ENCODE data around the gene EPC2.
"Not testable (repeated sequence)": the region's sequence is repeated elsewhere in the genome, so short reads cannot be mapped to it uniquely, and the experiment has no call there.

Gene EPC2

GRCh38 chr2:148640767-148641166 lies 3.8 kb upstream of the EPC2 start:
- no peak for DNase-seq (ENCODE audit: low read depth)

DNA sequence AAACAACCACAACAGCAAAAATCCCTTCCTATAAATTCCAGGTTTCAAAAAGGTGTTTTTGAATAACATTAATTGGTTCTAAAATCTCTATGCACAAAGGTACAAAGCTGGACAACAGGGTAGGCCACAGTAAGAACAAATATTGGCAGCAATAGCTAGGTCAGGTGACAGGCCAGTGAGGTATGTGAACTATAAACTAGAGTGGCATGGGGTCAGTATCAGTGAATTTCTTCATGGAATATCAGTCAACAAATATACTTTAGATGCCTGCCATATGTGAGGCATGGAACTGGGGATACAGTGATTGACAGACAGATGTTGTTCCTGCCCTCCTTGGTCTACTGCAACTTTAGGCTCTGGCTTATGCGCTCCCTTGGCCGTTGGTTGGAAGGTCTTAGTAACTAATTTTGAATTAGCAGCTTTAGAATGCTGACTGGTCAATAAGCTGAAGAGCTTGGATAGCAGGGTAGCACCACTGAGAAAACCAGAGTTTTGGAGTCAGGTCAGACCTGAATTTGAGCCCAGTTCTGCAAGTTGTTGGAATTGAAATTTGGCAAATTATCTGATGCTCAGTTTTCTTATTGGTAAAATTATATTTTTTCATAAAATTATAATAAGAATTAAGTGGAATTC lies 2.3 kb upstream of the EPC2 start:
- no peak for DNase-seq (ENCODE audit: low read depth)

GRCh38 chr2:148642891-148643416 lies 1.6 kb upstream of the EPC2 start:
- DNase-seq (ENCODE audit: low read depth), result peak; percentile 89

GRCh38 chr2:148643421-148643820 lies 1.1 kb upstream of the EPC2 start:
- no peak for DNase-seq (ENCODE audit: low read depth)

DNA sequence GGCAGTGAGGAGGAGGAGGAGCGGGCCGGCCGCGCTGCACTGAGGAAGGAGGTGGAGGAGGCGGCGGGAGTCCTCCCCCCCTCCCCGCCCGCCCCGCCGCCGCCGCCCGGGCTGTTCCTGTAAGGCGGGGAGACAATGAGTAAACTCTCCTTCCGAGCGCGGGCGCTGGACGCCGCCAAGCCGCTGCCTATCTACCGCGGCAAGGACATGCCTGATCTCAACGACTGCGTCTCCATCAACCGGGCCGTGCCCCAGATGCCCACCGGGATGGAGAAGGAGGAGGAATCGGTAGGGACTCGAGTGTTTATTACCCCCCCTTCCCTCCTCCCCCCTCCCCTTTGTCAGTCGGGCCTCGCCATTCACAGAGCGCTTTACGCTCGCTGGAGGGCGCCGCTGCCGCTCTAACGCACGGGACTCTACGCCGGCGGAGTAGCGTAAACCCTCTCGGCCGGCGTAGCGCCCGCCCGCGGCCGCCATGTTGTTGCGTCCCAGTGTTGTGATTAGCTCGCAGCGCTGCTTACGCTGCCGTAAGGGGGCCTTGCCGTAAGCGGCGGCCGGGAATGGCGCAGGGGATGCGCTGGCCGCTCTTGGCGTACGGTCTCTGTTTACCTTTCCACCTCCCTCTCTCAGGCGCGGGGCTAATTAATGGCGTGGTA lies 460 bp downstream of the EPC2 start:
- DNase-seq (ENCODE audit: low read depth), result peak; percentile 76

GRCh38 chr2:148645539-148646230 lies 1.1 kb downstream of the EPC2 start:
- DNase-seq (ENCODE audit: low read depth), result peak; percentile 67

GRCh38 chr2:148646231-148646559 lies 1.6 kb downstream of the EPC2 start:
- DNase-seq (ENCODE audit: low read depth), result no peak

- DNase-seq (ENCODE audit: low read depth), result not testable (repeated sequence)
Measured at GRCh38 chr2:148647711-148648110, 3.2 kb downstream of the EPC2 start.

- no peak for DNase-seq (ENCODE audit: low read depth)
Measured at GRCh38 chr2:148649936-148650335, 5.4 kb downstream of the EPC2 start.

DNA sequence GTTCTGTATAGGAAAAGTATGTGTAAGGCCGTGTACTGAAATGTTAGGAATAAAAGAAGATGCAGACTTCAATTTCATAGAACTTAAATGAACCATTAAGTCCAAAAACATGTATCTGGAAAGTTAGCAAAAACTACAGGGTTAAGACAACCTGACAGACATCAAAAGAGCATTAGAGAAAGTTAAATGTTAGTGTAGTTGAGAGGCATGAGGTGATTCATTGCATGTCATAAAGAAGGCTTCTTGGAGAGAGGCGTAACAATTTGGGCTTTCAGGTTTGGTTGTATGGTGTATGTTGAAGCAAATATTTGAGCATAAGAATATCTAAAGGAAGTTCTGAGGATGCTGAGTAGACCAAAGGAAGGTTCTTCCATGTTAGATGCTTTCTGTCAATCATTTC lies 6.3 kb downstream of the EPC2 start:
- no peak for DNase-seq (ENCODE audit: low read depth)

DNA sequence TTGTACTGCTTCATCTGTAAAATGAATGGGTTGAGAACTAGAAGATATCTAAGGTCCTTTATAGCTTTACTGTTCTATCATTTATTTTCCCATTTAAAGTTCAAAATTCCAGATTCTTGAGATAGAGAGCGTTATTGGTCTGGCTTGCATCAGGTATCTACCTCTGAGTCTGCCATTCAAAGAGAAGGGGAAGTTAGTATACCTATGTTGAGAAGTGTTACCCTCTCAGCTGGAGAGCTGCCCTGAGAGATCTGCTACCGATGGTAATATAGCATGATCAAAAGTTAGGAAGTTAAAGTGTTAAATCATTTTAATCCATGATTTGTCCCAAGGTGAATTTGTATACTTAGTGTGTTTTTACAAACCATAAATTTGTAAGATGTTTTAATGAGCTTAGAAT lies 7.4 kb downstream of the EPC2 start:
- no peak for DNase-seq (ENCODE audit: low read depth)

DNA sequence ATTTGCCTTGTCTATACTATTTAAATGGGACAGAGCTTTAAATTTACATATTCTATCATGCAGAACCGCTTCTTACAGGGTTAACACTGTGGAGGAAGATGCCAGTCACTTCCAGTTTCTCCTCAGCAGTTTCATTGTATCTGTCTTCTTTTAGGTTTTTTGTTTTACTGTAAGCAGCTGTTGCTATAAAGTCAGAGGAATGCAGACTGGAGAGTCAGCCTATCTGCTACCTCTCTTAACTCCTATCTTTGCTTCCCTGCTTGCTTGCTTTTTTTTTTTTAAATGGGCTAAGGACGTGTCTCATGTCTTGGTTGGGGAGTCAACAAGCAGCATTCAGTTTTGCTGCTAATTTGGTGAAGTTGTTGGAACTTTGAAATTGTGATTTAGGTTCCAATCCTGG lies 8.9 kb downstream of the EPC2 start:
- DNase-seq (ENCODE audit: low read depth), result no peak

DNA sequence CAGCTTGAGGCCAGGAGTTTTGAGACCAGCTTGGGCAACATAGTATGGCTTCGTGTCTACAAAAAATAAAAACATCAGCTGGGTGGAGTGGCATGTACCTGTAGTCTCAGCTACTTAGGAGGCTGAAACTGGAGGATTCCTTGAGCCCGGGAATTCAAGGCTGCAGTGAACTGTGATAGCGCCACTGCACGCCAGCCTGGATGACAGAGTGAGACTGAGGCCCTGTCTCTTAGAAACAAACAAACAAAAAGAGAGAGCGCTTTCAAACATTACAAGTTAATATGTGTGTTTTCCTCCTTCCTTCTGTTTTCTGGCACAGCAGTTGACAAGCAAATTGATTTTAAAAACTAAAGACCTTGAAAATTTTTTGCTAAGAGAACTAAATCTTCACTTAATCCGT lies 9.9 kb downstream of the EPC2 start:
- no peak for DNase-seq (ENCODE audit: low read depth)

- no peak for DNase-seq (ENCODE audit: low read depth)
Measured at GRCh38 chr2:148656516-148656915, 12.0 kb downstream of the EPC2 start.

DNA sequence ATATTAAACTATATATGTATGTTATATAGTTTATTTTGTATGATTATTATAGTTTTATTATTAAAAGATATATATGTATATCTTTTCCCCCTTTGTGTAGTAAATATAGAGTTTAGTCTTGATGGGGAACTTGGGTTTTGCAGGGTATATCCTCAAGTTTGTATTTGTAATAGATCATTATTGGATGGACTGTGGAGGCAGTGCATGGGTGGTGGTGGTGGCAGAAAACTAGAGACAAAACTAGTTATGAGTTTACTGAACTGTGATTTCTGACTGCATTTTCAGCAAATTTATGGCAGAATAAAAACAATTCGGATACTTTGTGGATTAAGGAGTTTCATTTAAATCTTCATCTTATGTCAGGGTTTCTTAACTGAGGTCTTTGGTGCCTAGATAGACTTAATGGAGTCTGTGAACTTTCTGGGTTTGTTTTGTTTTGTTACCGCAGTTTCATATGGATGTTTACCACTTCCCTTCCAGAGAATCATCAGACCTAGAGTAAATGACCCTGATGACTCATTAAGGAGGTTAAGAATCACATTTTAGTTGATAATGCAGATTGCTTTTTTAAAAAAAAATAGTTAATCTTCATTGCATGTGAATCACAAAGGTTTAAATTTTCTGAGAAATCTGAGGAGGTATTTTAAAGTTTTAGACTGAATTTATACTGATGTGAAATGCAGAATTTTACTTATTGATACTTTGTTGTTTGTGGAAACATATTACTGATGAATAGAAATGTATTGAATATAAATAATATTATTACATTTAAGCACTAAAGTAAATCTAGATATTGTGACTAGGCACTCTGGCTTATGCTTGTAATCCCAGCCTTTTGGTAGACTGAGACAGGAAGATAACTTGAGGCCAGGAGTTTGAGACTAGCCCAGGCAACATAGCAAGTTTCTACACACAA lies 14.5 kb downstream of the EPC2 start:
- DNase-seq (ENCODE audit: low read depth), result no peak

GRCh38 chr2:148660999-148661398 lies 16.4 kb downstream of the EPC2 start:
- no peak for DNase-seq (ENCODE audit: low read depth)

DNA sequence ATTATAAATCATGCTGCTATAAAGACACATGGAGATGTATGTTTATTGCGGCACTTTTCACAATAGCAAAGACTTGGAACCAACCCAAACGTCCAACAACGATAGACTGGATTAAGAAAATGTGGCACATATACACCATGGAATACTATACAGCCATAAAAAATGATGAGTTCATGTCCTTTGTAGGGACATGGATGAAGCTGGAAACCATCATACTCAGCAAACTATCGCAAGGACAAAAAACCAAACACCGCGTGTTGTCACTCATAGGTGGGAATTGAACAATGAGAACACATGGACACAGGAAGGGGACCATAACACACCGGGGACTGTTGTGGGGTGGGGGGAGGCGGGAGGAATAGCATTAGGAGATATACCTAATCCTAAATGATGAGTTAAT lies 17.8 kb downstream of the EPC2 start:
- DNase-seq (ENCODE audit: low read depth), result not testable (repeated sequence)

GRCh38 chr2:148664229-148664628 lies 19.7 kb downstream of the EPC2 start:
- no peak for DNase-seq (ENCODE audit: low read depth)

GRCh38 chr2:148666555-148666954 lies 22.0 kb downstream of the EPC2 start:
- no peak for DNase-seq (ENCODE audit: low read depth)

DNA sequence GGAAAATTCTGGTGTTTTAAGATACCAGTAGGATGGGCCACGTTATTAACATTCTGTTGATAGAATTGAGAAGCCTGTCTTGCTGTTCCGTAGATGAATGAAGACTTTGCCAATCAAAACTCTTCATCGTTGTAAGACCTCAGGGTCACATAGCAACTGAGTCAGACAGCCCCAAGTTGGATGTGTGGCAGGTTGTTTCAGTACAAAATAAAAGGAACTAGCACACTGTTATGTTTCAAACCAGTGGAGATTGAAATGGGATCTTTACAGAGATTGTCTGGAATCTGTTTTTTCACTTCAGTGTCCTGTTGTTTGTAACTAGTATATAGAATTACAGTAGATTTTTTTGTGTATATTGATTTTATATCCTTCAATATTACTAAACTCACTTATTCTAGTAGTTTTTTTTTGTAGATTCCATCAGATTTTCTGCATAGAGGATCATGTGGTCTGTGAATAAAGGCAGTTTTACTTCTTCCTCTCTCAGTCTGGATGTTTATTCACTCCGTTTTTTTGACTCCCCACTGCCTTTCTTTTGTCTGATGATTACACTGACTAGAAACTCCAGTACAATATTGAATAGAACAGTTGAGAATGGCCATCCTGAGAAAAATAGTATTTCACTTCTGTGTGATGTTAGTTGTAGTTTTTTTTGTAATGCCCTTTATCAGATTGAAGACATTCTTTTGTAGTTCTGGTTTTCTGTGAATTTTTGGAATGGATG lies 22.7 kb downstream of the EPC2 start:
- DNase-seq (ENCODE audit: low read depth), result no peak

DNA sequence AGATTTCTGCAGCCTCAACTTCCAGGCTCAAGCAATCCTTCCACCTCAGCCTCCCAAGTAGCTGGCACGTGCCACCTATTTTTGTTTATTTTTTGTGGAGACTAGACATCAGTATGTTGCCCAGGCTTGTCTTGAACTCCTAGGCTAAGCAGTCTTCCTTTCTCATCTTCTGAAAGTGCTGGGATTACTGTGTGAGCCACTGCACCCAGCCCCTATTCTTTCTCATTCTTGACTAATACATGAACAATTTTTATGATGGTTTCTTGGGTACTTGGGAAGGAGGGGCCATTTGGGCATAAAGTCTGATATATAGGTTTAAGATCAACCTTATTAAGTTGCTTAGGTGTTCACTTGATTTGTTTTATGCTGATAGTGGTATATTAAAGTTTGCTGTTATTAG lies 26.2 kb downstream of the EPC2 start:
- no peak for DNase-seq (ENCODE audit: low read depth)

Data from fibroblast of the conjunctiva (primary cell).